DND-41 (cell line): ENCODE data around the gene STEAP1B.
"Not testable (repeated sequence)": the region's sequence is repeated elsewhere in the genome, so short reads cannot be mapped to it uniquely, and the experiment has no call there.

Source experiments
- EZH2 ChIP-seq: IDR thresholded peaks from 3 replicates; pipeline ENCODE4 v1.6.1; 2012; ENCODE audit warnings: borderline replicate concordance, low read depth, mild to moderate bottlenecking, moderate library complexity, low read length, inconsistent platforms; ENCODE audit not compliant: severe bottlenecking
- TF ChIP-seq, protein P1 (sequence below): IDR thresholded peaks from 2 replicates; pipeline ENCODE4 v1.5.1; 2012; ENCODE audit warnings: borderline replicate concordance, low read length, moderate library complexity, mild to moderate bottlenecking; ENCODE audit not compliant: poor library complexity, severe bottlenecking; ENCODE audit errors: extremely low read depth

DNA sequence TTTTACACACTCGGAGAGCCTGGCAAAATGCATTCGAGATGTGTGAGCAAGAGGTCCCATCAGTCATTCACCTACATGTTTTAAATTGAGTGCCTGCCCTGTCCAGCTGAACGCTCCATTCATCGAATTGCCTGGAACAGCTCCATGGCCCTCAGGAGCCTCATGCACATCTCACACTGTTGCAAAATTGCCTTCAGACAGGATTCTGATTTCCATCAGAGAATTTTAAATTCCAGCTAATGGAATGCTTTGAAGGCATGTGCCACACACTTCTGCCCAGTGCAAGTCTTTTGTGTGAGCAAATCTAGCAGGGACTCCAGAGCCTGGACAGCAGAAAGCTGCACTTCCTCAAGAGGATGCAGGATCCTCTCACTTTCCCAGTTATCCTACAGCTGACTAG, 17.0 kb upstream of the STEAP1B start:
- TF ChIP-seq, protein P1, sequence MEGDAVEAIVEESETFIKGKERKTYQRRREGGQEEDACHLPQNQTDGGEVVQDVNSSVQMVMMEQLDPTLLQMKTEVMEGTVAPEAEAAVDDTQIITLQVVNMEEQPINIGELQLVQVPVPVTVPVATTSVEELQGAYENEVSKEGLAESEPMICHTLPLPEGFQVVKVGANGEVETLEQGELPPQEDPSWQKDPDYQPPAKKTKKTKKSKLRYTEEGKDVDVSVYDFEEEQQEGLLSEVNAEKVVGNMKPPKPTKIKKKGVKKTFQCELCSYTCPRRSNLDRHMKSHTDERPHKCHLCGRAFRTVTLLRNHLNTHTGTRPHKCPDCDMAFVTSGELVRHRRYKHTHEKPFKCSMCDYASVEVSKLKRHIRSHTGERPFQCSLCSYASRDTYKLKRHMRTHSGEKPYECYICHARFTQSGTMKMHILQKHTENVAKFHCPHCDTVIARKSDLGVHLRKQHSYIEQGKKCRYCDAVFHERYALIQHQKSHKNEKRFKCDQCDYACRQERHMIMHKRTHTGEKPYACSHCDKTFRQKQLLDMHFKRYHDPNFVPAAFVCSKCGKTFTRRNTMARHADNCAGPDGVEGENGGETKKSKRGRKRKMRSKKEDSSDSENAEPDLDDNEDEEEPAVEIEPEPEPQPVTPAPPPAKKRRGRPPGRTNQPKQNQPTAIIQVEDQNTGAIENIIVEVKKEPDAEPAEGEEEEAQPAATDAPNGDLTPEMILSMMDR: not testable (repeated sequence)
- not testable (repeated sequence) for TF ChIP-seq EZH2
